SIG-M5 (cell line): ENCODE results near the gene PLCL2.
A peak's percentile ranks its signal among the peaks of the same experiment; 100 is the strongest.

ENCODE experiments used
- DNase-seq: peaks from one replicate; lab custom pipeline; 2025; lab: John Stamatoyannopoulos, UW

The PLCL2 gene

DNA sequence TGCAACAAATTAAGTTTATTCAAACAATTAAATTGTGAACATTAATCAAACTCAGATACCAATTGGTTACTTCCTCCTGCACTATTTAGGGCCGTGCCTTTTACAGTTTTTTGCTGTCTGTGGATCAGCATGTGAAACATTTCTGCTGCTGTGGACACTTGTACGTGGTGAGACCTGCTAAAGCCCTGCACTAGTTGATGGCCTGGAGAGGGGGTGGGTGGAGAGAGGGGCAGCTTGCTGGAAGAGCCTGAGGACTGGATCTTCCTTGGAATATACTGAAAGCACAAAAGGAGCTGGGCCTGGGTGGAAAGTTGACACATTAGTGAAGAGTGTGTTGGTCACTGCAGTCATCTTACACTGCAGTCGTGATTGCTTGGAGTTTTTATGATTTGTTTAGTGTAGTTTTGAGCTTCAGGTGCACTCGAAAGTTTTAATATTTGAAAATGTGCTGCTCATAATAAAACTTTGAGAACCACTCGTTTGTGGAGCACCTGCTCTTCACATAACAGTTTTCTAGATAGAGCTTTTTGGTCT, 11.4 kb downstream of the PLCL2 start:
- DNase-seq = no peak

DNA sequence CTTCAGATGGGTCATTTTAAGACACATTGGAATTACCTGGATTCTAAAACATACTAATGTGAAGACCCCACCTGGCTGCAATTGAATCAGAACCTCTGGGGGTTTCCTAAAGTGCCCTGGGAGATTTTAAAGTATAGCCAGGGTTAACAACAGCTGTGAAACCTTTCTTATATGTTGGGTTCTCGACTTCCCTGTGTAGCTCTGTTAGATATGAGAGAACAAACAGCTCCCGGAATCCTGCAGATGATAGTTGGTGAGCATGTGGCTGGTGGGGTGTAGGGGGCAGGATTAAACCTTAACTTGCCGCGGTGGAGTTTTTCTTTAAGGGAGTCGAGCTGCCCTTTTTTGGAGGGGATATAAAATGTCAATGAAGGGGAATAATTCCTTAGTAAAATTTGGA, 12.1 kb downstream of the PLCL2 start:
- no peak for DNase-seq

DNA sequence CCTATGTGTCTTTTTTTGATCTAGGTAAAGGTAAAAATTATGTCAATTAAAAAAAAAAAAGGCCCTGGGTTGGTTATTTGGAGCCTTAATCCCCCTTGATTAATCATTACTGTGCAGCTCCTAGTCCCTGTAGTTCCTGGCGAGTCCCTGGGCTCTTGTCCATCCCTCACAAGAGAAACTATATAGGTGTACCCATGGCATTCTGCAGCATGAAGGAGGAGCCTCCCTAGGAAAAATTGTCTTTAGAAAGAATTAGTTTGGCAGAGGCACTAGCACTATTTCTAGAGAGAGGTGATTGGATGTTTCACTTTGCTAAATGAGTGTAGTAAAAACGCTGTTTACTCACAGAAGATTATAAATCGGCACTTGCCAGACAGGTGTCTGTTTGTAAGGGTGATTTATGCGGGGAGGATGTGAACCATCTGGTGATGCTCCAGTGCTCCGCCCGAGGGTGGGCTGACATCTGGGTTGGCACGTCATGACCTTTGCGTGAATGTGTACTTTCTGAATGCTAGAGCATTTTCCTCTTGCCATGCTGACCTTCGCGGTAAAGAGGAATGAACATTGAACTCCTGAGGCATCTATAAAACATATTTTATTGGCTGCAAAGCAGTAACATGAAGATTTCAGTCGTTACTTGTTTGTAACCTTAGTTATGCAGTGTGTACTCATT, 12.6 kb downstream of the PLCL2 start:
- no peak for DNase-seq

DNA sequence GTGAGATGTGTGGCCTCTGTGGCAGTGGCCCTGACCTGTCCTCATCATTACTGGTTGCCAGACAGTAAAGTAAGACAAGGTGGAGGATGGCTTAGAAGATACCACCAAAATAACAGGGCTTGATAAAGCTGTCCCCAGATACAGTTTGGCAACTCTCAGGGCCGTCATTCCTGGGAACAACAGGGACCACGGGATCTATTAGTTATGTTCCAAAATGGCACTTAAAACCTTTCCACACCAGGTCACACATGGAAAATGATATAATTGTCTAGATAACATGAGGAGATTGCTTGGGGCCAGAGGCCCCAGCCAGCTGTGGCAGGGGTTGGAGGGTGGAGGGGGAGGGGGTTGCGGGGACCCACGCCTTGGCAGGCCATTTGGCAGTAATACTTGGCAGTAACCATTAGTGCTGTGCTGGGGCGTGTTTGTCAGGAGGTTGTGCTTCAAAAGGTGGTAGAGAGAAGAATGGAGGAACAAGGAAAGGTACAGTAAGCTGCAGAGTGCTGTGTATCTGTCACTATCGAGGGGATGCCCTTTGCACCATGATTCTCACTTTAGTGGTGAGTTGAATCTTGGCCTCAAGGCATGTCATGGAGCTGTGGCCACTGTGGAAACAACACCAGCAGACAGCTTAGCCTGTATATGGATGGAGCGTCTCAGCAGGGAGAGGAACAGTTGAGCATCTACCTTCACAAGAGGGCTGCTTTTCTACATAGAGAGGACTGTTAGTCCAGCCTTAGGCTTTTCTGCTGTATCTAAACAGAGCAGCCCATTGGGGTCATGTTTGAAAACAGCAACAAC, 14.0 kb downstream of the PLCL2 start:
- DNase-seq = no peak

DNA sequence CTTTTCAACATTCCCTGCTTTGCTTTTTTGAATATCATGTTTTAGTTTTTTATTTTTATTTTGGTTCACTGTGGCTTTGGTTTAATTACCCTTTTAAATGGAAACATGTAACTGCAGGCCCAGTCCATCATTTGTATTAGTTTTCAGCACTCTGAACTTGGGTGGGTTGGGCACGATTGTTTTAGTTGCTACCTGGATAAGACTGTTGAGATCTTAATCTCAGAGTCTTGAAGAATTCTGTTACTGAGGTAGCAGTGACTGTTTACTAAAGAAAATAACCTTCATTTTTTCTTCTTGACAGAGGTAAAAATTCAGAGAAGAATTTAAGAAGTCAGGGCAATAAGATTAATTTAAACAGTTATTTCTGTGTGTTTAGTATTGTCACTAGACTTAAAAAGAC, 15.2 kb downstream of the PLCL2 start:
- DNase-seq = no peak

DNA sequence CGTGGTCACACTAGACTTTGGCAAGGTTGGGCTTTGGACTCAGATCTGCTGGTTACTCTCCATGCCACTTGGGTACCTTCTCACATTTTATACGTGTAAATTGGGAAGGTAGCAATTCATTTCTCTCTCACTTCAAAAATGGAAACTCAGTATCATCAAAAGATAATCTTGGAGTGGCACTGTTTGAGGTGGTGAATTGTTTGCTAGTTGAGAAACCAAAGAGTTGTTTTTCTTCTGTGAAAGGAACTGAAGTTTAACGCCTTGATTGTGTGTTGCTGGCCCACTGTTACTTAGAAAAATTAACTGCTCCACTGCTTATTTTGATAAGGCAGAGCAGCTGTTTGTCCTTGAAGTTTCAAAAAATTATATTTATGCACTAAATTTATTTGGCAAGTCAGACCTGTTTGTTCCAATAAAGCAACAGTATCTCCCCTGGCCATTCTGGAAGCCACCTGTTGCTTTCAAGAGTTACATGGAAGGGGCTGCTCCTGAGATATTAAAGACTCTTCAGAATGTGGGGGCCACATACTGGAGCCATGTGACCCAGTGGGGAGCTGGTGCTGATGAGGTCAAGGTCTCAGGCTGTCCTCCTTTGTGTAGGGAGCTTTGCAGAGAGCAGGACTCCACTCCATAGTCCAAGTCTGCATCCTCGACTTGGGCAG, 16.2 kb downstream of the PLCL2 start:
- no peak for DNase-seq

DNA sequence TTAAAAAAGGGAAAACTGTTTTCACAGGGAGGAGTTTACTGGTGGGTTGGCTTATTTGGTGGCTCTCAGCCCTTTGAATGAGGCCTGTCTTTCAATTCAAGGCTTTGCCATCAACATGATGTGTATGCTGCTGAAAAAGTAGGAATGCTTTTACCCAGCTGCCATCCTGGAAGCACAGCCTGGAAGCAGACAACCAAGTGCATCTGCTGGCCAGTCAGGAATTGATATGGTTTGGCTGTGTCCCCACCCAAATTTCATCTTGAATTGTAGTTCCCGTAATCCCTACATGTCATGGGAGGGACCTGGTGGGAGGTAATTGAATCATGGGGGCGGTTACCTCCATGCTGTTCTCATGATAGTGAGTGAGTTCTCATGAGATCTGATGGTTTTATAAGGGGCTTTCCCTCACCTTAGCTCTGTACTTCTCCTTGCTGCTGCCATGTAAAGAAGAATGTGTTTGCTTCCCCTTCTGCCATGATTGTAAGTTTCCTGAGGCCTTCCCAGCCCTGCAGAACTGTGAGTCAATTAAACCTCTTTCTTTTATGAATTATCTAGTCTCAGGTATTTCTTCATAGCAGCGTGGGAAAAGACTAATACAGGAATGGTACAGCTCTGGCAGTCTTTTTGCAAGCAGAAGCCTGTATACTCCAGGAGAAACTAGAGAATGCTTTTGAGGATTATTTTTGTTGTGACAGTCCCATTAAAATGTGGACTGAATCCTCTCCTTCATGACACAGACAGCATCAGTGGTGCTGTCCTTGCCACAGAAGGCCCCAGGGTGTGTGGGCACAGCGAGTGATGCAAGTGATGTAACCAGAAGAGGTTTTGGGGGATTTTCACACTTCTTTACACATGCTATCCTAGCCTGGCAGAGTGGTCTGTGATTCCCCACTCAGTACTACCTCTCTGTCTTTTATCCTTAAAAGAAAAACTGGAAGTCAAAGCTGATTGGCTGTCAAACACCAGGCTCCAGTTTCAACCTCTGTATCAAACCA, 20.0 kb downstream of the PLCL2 start:
- no peak for DNase-seq

DNA sequence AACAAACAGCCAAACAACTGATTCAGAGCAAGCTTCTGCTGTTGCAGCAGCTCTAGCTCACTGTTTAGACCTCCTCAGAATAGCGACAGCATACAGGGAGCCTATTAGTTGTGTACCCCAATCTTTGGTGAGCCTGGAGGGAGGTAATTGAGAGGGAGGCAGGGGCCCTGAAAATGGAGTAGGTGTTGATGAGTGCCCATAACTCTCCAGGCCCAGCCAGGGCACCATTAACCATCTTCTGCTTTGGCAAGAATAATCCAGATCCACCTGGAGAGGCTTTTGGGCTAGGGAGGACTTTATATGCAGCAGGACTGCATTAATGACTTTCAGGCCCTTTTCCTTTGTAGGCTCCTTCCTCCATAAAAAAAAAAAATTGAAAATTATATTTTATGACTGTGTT, 20.9 kb downstream of the PLCL2 start:
- no peak for DNase-seq

DNA sequence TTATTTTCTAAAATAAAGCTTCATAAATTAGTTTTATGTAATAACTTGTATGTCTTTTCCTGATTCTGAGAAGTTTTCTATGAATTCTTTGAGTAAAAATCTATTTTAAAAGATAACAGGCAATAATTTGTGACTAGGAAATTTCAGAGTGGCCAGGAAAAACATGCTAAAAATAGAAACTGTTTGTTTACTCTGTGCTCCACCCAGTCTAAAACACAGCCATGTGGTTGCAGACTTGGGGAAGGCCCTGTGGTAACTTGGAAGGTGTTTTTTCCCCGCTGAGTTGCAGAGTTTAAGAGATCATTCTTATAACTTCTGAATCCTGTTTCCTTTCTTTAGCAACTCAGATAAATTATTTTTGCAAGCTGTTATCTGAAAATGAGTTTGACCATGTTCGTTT, 21.9 kb downstream of the PLCL2 start:
- DNase-seq = no peak

DNA sequence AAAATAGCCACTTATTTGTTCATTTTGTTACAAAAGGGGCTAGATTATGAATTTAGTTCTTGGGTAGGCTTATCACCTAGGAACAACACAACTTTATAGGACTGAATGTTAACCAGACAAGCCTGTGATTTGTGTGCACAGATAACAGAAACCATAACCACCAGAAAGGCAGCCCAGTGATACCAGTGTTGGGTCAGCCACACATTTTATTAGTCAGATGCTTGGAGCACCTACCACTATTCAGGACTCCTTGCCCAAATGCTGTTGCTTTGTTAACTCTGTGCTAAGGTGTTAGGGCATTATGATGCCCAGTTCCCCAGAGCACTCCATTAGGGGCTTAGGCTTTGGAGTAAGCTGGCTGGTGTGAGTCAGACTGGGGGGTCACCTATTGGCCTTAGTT, 22.5 kb downstream of the PLCL2 start:
- DNase-seq = no peak

DNA sequence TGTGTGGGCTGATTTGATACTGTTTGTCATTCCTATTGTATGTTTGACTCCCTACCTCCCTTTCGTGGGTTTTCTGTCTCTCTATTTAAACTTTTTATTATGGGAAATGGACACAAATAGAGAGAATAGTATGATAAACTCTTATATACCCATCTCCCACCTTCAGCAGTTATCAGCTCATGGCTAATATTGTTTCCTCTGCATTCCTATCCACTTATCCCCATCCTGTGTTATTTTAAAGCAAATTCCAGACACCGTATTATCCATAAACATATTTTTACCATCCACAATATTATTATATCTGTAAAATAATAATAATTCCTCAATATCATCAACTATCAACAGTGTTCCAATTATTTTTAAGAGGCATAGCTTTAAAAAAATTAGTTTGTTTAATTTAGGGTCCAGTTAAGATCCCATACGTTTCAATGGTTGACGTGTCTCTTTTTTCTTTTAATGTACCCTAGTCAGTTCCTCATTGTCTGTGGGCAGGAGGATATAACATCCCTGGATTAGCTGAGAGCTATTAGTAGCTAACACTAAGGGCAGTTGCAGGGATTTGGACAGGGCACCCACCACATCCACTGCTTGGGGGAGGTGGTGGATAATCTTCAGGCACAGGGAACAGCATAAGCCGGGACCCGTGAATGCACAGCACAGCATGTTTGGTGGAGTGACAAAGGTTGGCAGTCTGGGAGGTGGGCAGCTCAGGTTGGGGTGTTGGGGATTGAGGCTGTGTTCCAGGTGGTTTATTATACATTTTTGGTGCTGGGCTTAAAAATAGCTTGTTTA, 23.5 kb downstream of the PLCL2 start:
- DNase-seq = no peak

DNA sequence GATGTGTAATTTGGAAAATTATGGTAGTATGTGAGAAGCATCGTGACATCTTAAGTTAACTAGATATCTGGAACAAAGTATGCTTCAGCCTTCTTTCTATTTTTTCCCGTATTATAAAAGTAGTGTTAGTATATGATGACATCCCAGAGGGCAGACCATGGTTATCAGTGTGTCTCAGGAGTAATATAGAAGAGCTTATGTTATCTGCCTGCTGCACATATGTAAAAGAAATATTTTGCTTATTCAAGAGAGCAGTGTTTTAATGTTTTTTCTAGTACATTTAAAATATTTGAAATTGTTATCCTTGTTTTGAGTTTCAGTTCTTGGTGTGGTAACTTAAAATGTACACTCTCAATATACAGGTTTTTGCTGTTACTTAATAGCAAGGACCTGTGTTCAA, 24.1 kb downstream of the PLCL2 start:
- DNase-seq = no peak

DNA sequence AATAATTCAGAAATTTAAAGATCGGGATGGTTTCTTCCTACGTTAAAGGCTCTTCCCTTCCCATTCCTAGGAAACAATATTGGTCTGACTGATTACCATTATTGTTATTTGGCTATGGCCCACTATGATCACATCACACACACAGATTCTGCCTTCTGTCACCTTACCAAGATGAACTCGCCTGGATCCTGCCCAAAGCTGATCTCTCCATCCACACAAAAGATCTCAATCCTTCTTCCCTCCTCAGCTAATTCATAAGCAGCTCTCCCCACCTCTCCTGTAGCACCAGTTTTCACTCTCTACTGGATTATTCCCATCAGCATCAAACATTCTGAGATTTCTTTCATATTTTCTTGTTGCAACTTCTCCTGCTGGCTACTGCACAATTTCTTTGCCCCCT, 25.0 kb downstream of the PLCL2 start:
- no peak for DNase-seq

DNA sequence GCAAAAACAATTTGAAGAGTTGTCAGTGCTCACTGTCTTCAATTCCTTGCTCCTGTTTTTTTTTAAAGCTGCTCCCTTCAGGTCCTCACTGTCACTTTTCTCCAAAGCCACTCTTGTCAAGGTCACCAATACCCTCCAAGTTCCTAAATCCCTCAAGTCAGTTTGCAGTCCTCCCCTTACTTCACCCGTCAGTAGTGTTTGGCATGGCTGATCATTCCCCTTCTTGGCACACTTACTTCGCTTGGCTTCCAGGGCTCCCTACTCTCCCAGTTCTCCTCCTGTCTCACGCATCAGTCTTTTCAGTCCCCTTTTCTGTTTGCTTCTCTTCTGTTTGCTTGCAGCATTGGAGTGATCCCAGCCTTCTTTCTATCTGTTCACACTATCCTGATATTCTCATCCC, 25.5 kb downstream of the PLCL2 start:
- DNase-seq = no peak

DNA sequence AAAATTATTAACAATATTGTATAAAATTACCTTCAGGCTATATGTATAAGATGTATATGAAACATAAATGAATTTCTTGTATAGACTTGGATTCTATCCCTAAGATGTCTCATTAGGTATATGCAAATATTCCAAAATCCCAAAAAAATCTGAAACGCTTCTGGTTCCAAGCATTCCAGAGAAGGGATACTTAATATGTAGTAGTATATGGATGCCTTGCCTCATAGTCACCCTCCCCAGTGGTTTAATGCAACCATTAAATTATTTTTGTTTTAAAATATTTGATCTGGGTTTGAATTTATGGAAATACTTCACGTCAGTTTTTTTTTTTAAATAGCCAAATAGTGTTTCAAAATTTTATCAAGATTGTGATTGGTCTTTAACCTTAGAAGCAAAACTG, 27.2 kb downstream of the PLCL2 start:
- no peak for DNase-seq

DNA sequence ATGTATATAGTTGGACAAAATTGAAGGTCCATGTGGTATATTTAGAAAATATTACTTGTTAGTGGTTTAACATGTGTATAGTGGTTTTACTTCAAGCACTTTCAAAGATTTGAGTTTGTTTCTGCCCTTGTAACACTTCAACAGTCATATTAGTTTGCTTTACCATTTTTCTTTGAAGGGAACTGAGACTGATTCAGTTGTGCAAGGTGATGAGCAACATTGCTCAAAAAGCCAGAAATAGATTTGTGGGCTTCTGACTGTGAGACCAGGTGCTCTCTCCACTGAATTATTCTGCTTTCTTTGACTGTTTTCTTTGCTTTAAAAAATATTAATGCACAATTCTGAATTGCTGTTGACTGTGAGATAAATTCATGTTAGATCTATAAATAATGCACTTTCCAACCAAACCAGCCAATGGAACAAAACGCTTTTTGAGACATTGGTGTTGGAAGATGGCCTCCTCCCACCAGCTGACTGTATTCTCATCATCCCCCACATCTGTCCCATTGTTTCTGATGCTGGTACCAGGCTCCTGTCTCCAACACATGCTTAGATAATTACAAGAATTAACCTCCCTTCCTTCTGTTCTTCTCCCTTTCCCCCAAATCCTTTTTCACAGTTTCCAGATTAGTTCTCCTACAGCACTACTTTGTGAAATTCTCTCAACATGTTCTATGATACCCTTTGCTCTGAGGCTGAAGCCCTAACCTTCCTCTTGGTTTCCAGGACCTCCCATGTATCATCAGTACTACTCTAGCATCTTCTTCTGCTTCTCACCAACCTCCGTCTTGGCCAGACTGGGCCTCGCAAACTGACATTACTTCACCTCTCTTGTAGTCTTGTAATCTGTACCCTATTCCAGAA, 27.9 kb downstream of the PLCL2 start:
- peak; percentile 15 for DNase-seq

DNA sequence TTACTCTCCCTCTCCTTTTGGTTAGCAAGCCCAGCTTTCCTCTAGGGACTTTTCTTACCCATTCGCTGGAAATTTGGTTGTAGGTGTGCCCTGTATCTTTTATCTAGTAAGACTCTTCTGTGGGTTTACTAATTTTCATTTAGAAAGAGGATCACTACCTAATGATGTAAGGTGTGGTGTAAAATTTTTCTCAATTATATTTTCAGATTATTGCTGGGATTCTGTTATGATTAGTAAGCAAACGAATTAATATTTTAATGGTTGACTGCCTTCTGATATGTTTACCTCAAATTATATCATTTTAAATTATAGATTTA, 28.5 kb downstream of the PLCL2 start:
- DNase-seq = no peak

DNA sequence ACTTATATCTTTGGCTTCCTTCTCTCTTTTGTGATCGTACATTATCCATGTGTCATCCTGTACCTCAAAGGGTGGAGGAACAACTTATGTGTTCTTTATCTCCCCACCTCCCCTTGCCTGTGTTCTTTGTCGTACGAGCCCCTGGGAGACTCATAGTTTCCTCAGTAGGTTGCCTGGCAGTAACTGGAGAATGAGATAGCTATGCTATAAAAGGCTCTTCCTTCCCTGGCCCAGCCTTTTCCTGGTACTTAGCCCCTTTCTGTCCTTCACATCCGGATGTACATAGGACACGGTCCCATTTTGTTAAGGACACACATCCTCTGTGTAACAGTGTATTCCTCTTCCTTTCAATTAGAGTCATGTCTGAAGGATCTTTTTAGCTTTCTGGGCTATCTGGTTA, 32.1 kb downstream of the PLCL2 start:
- no peak for DNase-seq

DNA sequence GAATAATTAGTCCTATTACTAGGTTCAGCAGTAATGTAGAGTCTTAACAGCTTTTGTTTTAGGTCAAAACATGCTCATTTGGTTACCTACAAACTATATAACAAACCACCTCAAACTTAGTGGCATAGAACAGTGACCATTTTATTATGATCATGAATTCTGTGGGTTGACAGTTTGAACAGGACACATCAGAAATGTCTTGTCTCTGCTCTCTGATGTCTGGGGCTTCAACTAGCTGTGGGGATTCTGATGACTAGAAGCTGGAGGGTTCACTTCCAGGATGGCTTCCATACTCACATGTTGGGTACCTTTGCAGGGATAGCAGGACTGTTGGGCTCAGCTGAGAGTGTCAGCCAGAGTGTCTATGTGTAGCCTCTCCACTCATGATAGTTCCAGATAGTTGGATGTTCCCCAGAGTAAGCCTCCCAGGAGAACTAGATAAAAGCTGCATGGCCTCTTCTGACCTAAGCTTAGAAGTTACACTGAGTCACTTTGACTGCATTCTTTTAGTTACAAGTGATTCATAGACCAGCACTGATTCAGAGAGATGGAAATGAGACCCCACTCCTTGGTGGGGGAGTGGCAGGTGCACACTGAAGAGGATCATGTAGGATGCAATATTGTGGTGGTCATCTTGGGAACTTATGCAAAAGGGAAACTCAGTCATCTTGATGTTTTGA, 32.6 kb downstream of the PLCL2 start:
- DNase-seq = no peak
